GM12892 (cell line): ENCODE results near the gene RNF14.

Experiments
- DNase-seq: peaks from one replicate; pipeline ENCODE4 v3.0.0; 2011; ENCODE audit not compliant: insufficient read length
- FAIRE-seq: peaks from 2 replicates; lab custom pipeline; 2011; peaks lifted over from hg19 to GRCh38; lab: Jason Lieb, UNC
- POLR2A ChIP-seq: IDR thresholded peaks from 2 replicates; pipeline ENCODE4 v1.6.1; 2011; ENCODE audit warnings: low read depth, low read length, control low read depth
- POLR2AphosphoS5 ChIP-seq: IDR thresholded peaks from 2 replicates; pipeline ENCODE4 v1.6.1; 2011; ENCODE audit warnings: low read depth, low read length, control low read depth
- TAF1 ChIP-seq: IDR thresholded peaks from 2 replicates; pipeline ENCODE4 v1.6.1; 2011; ENCODE audit warnings: low read depth, mild to moderate bottlenecking, control low read depth, low read length, borderline replicate concordance

Gene RNF14

GRCh38 chr5:142012792-142013388, 44.0 kb downstream of the RNF14 start, which contains the start of gene GNPDA1:
GNPDA1 (minus strand) TSS chr5:142013027; CDS start chr5:142012035, 992 bp downstream.
- FAIRE-seq = peak; percentile 83
- DNase-seq = peak; percentile 77

GRCh38 chr5:142013734-142014521, 45.0 kb downstream of the RNF14 start:
- DNase-seq (no peak), FAIRE-seq (no peak)
- no peak for TF ChIP-seq TAF1
- no peak for TF ChIP-seq POLR2A
- no peak for TF ChIP-seq POLR2AphosphoS5

More at GRCh38 chr5:142012792-142013388, 44.0 kb downstream of the RNF14 start, which contains the start of gene GNPDA1:
- TF ChIP-seq POLR2A (peak; percentile 43; the same call in 1 of the 2 replicates), POLR2AphosphoS5 (no peak), TAF1 (peak; percentile 29; the same call in 1 of the 2 replicates)

- FAIRE-seq (no peak), DNase-seq (no peak)
- no peak for TF ChIP-seq POLR2AphosphoS5
- no peak for TF ChIP-seq POLR2A
- TF ChIP-seq TAF1 = no peak
These were observed 46.1 kb downstream of the RNF14 start for GRCh38 chr5:142014911-142015584.

- no peak for DNase-seq
- TF ChIP-seq POLR2A (no peak), POLR2AphosphoS5 (no peak), TAF1 (no peak)
- FAIRE-seq = no peak
These were observed 47.1 kb downstream of the RNF14 start for GRCh38 chr5:142015781-142016533.

- FAIRE-seq (no peak), DNase-seq (no peak)
- TF ChIP-seq TAF1 (no peak), POLR2A (no peak), POLR2AphosphoS5 (no peak)
These were observed 47.7 kb downstream of the RNF14 start for GRCh38 chr5:142016556-142016955.

- no peak for TF ChIP-seq TAF1
- TF ChIP-seq POLR2A = no peak
- no peak for TF ChIP-seq POLR2AphosphoS5
- DNase-seq = no peak
- no peak for FAIRE-seq
These were observed 49.0 kb downstream of the RNF14 start for GRCh38 chr5:142017832-142018427.

GRCh38 chr5:142020122-142020659, 51.3 kb downstream of the RNF14 start:
- DNase-seq = no peak
- TF ChIP-seq POLR2AphosphoS5 (no peak), POLR2A (no peak), TAF1 (no peak)
- no peak for FAIRE-seq

GRCh38 chr5:142023836-142024235, 54.9 kb downstream of the RNF14 start:
- DNase-seq = no peak
- TF ChIP-seq TAF1 (no peak), POLR2A (no peak), POLR2AphosphoS5 (no peak)
- no peak for FAIRE-seq

GRCh38 chr5:142024771-142025304, 55.9 kb downstream of the RNF14 start:
- FAIRE-seq (peak; percentile 71), DNase-seq (peak; percentile 70)
- TF ChIP-seq TAF1 = no peak
- TF ChIP-seq POLR2AphosphoS5 = no peak
- no peak for TF ChIP-seq POLR2A

GRCh38 chr5:142025637-142026036, 56.7 kb downstream of the RNF14 start:
- TF ChIP-seq POLR2AphosphoS5 (no peak), POLR2A (no peak), TAF1 (no peak)
- FAIRE-seq (no peak), DNase-seq (no peak)
